HEK293 (cell line): ENCODE measurements around the gene CAD.

Experiments used
- CTCF ChIA-PET: fragments of 350-600 bp; formaldehyde crosslinking; extraction: SDS; loops from one replicate; lab custom pipeline; 2021; ENCODE audit warnings: antibody characterized with exemption; lab: Yijun Ruan, JAX
- POLR2A ChIA-PET: fragments of 300-600 bp; formaldehyde crosslinking; extraction: SDS; loops from one replicate; lab custom pipeline; 2020; ENCODE audit warnings: antibody characterized with exemption, inconsistent platforms; lab: Yijun Ruan, JAX
- H3K27ac ChIP-seq: fragments of 200-500 bp; sonication (Bioruptor generic); 2 replicates; pipeline ENCODE4 v1.5.1; 2014; ENCODE audit warnings: low read depth, low read length, control low read depth, inconsistent platforms; ENCODE audit errors: extremely low read depth
- H3K36me3 ChIP-seq, 2 experiments: fragments of 200-500 bp in 1 of 2; sonication (Bioruptor generic) in 1 of 2; 1 replicate in 1 of 2; 2 replicates in 1 of 2; pipeline ENCODE4 v1.5.1; 2014 to 2017; ENCODE audit warnings: inconsistent platforms in 2 of 2, low read length in 2 of 2; ENCODE audit not compliant: control insufficient read depth in 2 of 2, insufficient read depth in 1 of 2
- H3K4me1 ChIP-seq: fragments of 200-500 bp; sonication (Bioruptor generic); 2 replicates; pipeline ENCODE4 v1.5.1; 2014; ENCODE audit warnings: mild to moderate bottlenecking, low read length, inconsistent platforms; ENCODE audit not compliant: control insufficient read depth, insufficient read depth
- H3K4me3 ChIP-seq: 2 replicates; pipeline ENCODE4 v1.5.1; 2011; ENCODE audit warnings: low read depth, mild to moderate bottlenecking, control low read depth, low read length, moderate library complexity
- H3K9me3 ChIP-seq: fragments of 200-500 bp; sonication (Bioruptor generic); 2 replicates; pipeline ENCODE4 v1.5.1; 2014; ENCODE audit warnings: low read depth, low read length, inconsistent platforms; ENCODE audit not compliant: control insufficient read depth, insufficient read depth
- GLIS2 ChIP-seq: fragments of 450-650 bp; formaldehyde crosslinking; IDR thresholded peaks from 2 replicates; pipeline ENCODE4 v1.5.1; 2016; ENCODE audit warnings: missing biosample characterization, missing genetic modification characterization
- KLF7 ChIP-seq: fragments of 450-650 bp; formaldehyde crosslinking; IDR thresholded peaks from 2 replicates; pipeline ENCODE4 v1.5.1; 2016; ENCODE audit warnings: missing biosample characterization, missing genetic modification characterization, borderline replicate concordance
- OSR2 ChIP-seq: fragments of 450-650 bp; formaldehyde crosslinking; IDR thresholded peaks from 2 replicates; pipeline ENCODE4 v1.5.1; 2016; ENCODE audit warnings: missing biosample characterization, missing genetic modification characterization
- SCRT1 ChIP-seq: fragments of 450-650 bp; formaldehyde crosslinking; IDR thresholded peaks from 2 replicates; pipeline ENCODE4 v1.5.1; 2016; ENCODE audit warnings: missing biosample characterization, missing genetic modification characterization, borderline replicate concordance
- SCRT2 ChIP-seq: fragments of 450-650 bp; formaldehyde crosslinking; IDR thresholded peaks from 2 replicates; pipeline ENCODE4 v1.5.1; 2016; ENCODE audit warnings: missing biosample characterization, missing genetic modification characterization
- ZBTB1 ChIP-seq: fragments of 450-650 bp; formaldehyde crosslinking; IDR thresholded peaks from 2 replicates; pipeline ENCODE4 v1.5.1; 2016; ENCODE audit warnings: missing biosample characterization, missing genetic modification characterization
- ZNF202 ChIP-seq: fragments of 450-650 bp; formaldehyde crosslinking; IDR thresholded peaks from 2 replicates; pipeline ENCODE4 v1.5.1; 2016; ENCODE audit warnings: missing biosample characterization, missing genetic modification characterization, borderline replicate concordance
- ZNF223 ChIP-seq: fragments of 450-650 bp; formaldehyde crosslinking; IDR thresholded peaks from 2 replicates; pipeline ENCODE4 v1.5.1; 2016; ENCODE audit warnings: missing biosample characterization, missing genetic modification characterization
- ZNF426 ChIP-seq: fragments of 450-650 bp; formaldehyde crosslinking; IDR thresholded peaks from 2 replicates; pipeline ENCODE4 v1.5.1; 2017; ENCODE audit warnings: missing biosample characterization, missing genetic modification characterization, mild to moderate bottlenecking, inconsistent platforms, moderate library complexity
- ZNF529 ChIP-seq: fragments of 450-650 bp; formaldehyde crosslinking; IDR thresholded peaks from 2 replicates; pipeline ENCODE4 v1.5.1; 2017; ENCODE audit warnings: missing genetic modification characterization, missing biosample characterization; ENCODE audit not compliant: insufficient replicate concordance
- ZNF548 ChIP-seq: fragments of 450-650 bp; formaldehyde crosslinking; IDR thresholded peaks from 2 replicates; pipeline ENCODE4 v1.5.1; 2016; ENCODE audit warnings: missing biosample characterization, missing genetic modification characterization
- ZNF555 ChIP-seq: fragments of 450-650 bp; formaldehyde crosslinking; conservative IDR thresholded peaks from 2 replicates; pipeline ENCODE4 v1.5.1; 2017; ENCODE audit warnings: missing biosample characterization, mild to moderate bottlenecking, missing genetic modification characterization, inconsistent platforms
- ZNF571 ChIP-seq: fragments of 450-650 bp; formaldehyde crosslinking; IDR thresholded peaks from 2 replicates; pipeline ENCODE4 v1.5.0; 2017; ENCODE audit warnings: missing biosample characterization, missing genetic modification characterization
- ZNF600 ChIP-seq: fragments of 450-650 bp; formaldehyde crosslinking; IDR thresholded peaks from 2 replicates; pipeline ENCODE4 v1.5.1; 2016; ENCODE audit warnings: missing biosample characterization, missing genetic modification characterization
- ZNF658 ChIP-seq: fragments of 450-650 bp; formaldehyde crosslinking; IDR thresholded peaks from 2 replicates; pipeline ENCODE4; 2016; ENCODE audit warnings: missing biosample characterization, missing genetic modification characterization
- ZNF776 ChIP-seq: fragments of 450-650 bp; formaldehyde crosslinking; IDR thresholded peaks from 2 replicates; pipeline ENCODE4 v1.5.0; 2017; ENCODE audit warnings: missing biosample characterization, missing genetic modification characterization, borderline replicate concordance
- ZNF785 ChIP-seq: fragments of 450-650 bp; formaldehyde crosslinking; IDR thresholded peaks from 2 replicates; pipeline ENCODE4 v1.5.1; 2016; ENCODE audit warnings: missing biosample characterization, missing genetic modification characterization
- ZNF791 ChIP-seq: fragments of 450-650 bp; formaldehyde crosslinking; IDR thresholded peaks from 2 replicates; pipeline ENCODE4 v1.5.1; 2016; ENCODE audit warnings: missing biosample characterization, missing genetic modification characterization
- ZSCAN16 ChIP-seq: fragments of 450-650 bp; formaldehyde crosslinking; IDR thresholded peaks from 2 replicates; pipeline ENCODE4 v1.5.1; 2016; ENCODE audit warnings: missing biosample characterization, missing genetic modification characterization
- TF ChIP-seq, protein P1 (sequence below): fragments of 450-650 bp; formaldehyde crosslinking; IDR thresholded peaks from 2 replicates; pipeline ENCODE4 v1.5.1; 2016; ENCODE audit warnings: missing biosample characterization, missing genetic modification characterization
- TF ChIP-seq, protein P2 (sequence below): fragments of 450-650 bp; formaldehyde crosslinking; IDR thresholded peaks from 2 replicates; pipeline ENCODE4 v1.5.1; 2017; ENCODE audit warnings: missing biosample characterization, missing genetic modification characterization
- TF ChIP-seq, protein P3 (sequence below): fragments of 450-650 bp; formaldehyde crosslinking; IDR thresholded peaks from 2 replicates; pipeline ENCODE4 v1.5.1; 2016; ENCODE audit warnings: missing biosample characterization, missing genetic modification characterization, low read depth

The CAD gene

DNA sequence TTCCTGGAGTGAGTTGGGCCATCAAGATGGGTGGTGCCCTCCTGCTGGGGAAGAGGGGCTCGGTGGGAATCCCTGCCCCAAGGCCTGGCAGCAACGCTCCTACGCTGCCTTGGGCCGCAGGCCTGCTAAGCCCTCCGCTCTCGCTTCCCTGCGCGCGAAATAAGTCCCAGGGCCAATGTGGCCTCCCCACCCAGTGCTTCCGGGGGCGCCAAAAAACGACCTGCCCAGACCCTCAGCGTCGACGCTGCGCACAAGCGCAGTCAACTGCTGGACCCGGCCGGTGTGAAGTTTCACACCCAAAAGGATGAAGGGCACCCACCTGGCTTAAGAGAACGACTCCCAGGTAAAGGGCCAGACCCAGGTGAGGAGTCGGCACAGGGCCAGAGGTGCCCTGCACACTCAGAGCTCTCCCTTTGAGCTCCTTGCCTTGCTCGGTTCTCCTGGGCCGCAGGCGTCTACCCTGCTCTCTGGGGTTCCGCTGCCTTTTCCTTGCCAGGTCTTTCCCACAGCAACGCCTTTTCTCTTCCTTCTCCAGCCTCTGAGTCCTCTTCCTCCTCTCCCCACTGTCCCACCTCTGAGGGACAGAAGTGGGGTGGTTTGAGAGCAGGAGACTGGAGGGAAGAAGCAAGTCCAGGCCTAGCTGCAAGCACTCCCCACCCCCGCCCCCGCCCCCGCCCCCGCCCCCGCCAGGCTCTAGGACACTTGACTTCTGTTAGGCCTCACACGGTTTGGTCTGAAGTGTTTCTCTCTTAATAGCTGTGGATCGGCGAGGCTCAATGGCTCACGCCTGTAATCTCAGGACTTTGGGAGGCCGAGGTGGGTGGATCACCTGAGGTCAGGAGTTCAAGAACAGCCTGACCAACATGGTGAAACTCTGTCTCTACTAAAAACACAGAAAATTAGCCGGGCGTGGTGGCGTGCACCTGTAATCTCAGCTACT lies 58.3 kb downstream of the CAD start, which contains the start of gene DNAJC5G:
TSS of gene DNAJC5G (plus strand) at position 223 of the 940 bp plus-strand sequence. CDS start 1,296 bp downstream, outside the sequence.
- Histone ChIP-seq H3K27ac (no peak within 1 kb of the TSS), H3K9me3 (no peaks in the 10 kb centered on the region), H3K4me1 (no peaks in the 10 kb centered on the region), H3K4me3 (no peak within 1 kb of the TSS), H3K36me3 (no peaks in the 10 kb centered on the region)
- TF ChIP-seq, protein P1, sequence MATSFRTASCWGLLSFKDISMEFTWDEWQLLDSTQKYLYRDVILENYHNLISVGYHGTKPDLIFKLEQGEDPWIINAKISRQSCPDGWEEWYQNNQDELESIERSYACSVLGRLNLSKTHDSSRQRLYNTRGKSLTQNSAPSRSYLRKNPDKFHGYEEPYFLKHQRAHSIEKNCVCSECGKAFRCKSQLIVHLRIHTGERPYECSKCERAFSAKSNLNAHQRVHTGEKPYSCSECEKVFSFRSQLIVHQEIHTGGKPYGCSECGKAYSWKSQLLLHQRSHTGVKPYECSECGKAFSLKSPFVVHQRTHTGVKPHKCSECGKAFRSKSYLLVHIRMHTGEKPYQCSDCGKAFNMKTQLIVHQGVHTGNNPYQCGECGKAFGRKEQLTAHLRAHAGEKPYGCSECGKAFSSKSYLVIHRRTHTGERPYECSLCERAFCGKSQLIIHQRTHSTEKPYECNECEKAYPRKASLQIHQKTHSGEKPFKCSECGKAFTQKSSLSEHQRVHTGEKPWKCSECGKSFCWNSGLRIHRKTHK (tag by site-specific recombination), result no peak
- TF ChIP-seq ZNF785 (tag by site-specific recombination) (no peak), OSR2 (tag by site-specific recombination) (no peak)
- CTCF ChIA-PET, result interaction anchor here (1.1 to 6.9 kb wide), 3 partner anchors 10 to 25 kb away, joined by 3 to 87 read pairs (median 7); no protein-coding TSS in a partner anchor
- POLR2A ChIA-PET, result interaction anchor here (0.6 kb wide), 1 partner anchor 8 kb away, joined by 3 read pairs; no protein-coding TSS in a partner anchor

DNA sequence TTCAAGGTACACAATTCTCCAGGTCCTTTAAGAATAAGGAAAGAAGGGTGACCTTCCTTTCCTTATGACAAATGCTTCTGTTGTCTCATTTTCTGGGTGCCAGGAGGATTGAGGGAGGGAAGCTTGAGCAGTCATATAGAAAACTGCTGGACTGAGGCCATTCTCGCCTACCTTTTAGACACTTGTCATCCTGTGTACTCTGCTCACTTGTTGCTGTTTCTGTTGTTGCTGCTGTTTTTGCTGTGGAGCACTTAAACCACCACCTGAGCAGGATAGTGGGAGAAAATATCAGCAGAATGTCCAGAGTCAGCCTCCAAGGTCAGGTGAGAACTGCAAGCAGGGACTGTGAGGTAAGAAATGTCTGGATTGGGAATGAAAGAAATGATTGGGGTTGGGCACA lies 60.8 kb downstream of the CAD start:
- POLR2A ChIA-PET, result no interaction called here
- no peaks in the 10 kb centered on the region; the same call in 1 of the 2 replicates for H3K4me1 ChIP-seq
- TF ChIP-seq SCRT2 (tag by site-specific recombination) (peak; percentile 80; the same call in 1 of the 2 replicates), SCRT1 (tag by site-specific recombination) (peak; percentile 36; the same call in 1 of the 2 replicates), ZNF529 (tag by site-specific recombination) (no peak), KLF7 (tag by site-specific recombination) (no peak), ZNF571 (tag by site-specific recombination) (no peak), ZNF223 (tag by site-specific recombination) (no peak), ZNF600 (tag by site-specific recombination) (no peak), ZNF776 (tag by site-specific recombination) (no peak)
- TF ChIP-seq, protein P2, sequence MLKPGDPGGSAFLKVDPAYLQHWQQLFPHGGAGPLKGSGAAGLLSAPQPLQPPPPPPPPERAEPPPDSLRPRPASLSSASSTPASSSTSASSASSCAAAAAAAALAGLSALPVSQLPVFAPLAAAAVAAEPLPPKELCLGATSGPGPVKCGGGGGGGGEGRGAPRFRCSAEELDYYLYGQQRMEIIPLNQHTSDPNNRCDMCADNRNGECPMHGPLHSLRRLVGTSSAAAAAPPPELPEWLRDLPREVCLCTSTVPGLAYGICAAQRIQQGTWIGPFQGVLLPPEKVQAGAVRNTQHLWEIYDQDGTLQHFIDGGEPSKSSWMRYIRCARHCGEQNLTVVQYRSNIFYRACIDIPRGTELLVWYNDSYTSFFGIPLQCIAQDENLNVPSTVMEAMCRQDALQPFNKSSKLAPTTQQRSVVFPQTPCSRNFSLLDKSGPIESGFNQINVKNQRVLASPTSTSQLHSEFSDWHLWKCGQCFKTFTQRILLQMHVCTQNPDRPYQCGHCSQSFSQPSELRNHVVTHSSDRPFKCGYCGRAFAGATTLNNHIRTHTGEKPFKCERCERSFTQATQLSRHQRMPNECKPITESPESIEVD (tag by site-specific recombination), result no peak
- TF ChIP-seq, protein P3, sequence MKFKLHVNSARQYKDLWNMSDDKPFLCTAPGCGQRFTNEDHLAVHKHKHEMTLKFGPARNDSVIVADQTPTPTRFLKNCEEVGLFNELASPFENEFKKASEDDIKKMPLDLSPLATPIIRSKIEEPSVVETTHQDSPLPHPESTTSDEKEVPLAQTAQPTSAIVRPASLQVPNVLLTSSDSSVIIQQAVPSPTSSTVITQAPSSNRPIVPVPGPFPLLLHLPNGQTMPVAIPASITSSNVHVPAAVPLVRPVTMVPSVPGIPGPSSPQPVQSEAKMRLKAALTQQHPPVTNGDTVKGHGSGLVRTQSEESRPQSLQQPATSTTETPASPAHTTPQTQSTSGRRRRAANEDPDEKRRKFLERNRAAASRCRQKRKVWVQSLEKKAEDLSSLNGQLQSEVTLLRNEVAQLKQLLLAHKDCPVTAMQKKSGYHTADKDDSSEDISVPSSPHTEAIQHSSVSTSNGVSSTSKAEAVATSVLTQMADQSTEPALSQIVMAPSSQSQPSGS (tag by site-specific recombination), result no peak
- TF ChIP-seq, all 188 proteins: peak for 2
- CTCF ChIA-PET, result interaction anchor here (2.9 to 6.9 kb wide), 3 partner anchors 13 to 27 kb away, joined by 10 to 96 read pairs (median 87); partner anchors contain the start of gene SLC30A3
- Histone ChIP-seq H3K4me3 (no peak overlapping the region), H3K36me3 (no peaks in the 10 kb centered on the region), H3K9me3 (no peaks in the 10 kb centered on the region), H3K27ac (no peak overlapping the region)

DNA sequence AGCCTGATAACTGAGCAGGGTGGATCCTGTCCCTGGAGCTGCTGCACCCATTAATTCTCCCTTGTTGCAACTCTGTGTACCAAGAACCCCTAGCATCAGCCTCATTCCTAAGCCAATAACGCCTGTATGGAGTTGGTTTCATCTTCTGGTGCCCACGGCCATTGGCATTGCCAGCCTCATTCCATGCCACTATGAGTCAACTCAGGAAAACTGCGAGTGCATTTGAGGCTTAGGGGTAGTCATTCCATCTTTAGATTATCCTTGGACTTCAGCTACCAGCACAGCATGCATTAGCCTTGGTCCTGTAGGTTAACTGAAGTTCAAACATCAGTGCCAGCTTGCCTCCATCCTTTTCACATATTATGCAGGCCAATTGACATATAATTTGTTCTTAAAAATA lies 63.7 kb downstream of the CAD start:
- Histone ChIP-seq H3K9me3 (no peaks in the 10 kb centered on the region), H3K4me3 (no peak overlapping the region), H3K36me3 (no peaks in the 10 kb centered on the region), H3K4me1 (no peaks in the 10 kb centered on the region; the same call in 1 of the 2 replicates), H3K27ac (no peak overlapping the region)
- POLR2A ChIA-PET, result no interaction called here
- CTCF ChIA-PET, result interaction anchor here (0.7 to 7.9 kb wide), 15 partner anchors 10 to 448 kb away, joined by 3 to 211 read pairs (median 5); partner anchors contain the start of genes ABHD1 and SLC30A3
- TF ChIP-seq GLIS2 (tag by site-specific recombination) (no peak), ZBTB1 (no peak), ZNF658 (tag by site-specific recombination) (no peak), ZNF548 (tag by site-specific recombination) (no peak), ZNF791 (no peak), ZNF202 (tag by site-specific recombination) (no peak), ZNF555 (tag by site-specific recombination) (no peak), ZSCAN16 (no peak), ZNF426 (no peak), ZNF600 (tag by site-specific recombination) (no peak)
